Erythroblast (primary cell): ENCODE data around the gene RPL31.
A peak's percentile ranks its signal among the peaks of the same experiment; 100 is the strongest.

Experiments used
- GATA1 ChIP-seq: IDR thresholded peaks from 2 replicates; pipeline ENCODE4 v1.6.1; 2011; ENCODE audit warnings: low read depth, mild to moderate bottlenecking, control low read depth, low read length, moderate library complexity
- POLR2A ChIP-seq: IDR thresholded peaks from 2 replicates; pipeline ENCODE4 v1.6.1; 2011; ENCODE audit warnings: mild to moderate bottlenecking, low read length

GRCh38 chr2:101007415-101008345 is 5.6 kb downstream of the RPL31 start:
- peak; percentile 44 for TF ChIP-seq POLR2A
- no peak for TF ChIP-seq GATA1
